SK-N-SH (cell line): ENCODE data around the gene PRR19. TPM values are rescaled to one million over a fixed set of nuclear protein-coding genes. Genes with fewer than 3 reads are reported as not detected.

Source experiments
- CTCF ChIA-PET: fragments of 300-600, 350-600 bp; formaldehyde crosslinking; extraction: SDS; loops from one replicate; lab custom pipeline; 2021; lab: Yijun Ruan, JAX
- POLR2A ChIA-PET: fragments of 350-600 bp; sonication (Branson Sonifier 250); formaldehyde crosslinking; extraction: SDS; loops from one replicate; lab custom pipeline; 2020; ENCODE audit warnings: antibody characterized with exemption, inconsistent platforms; lab: Yijun Ruan, JAX
- DNase-seq: peaks from one replicate; pipeline ENCODE4 v3.0.0; 2012
- H2AFZ ChIP-seq: fragments of 200-600 bp; sonication (generic); 2 replicates; pipeline ENCODE4 v1.8.1; 2016; ENCODE audit warnings: antibody characterized with exemption, mild to moderate bottlenecking, low read depth
- H3F3A ChIP-seq: fragments of 200-600 bp; sonication (generic); replicated peaks from 2 replicates; pipeline ENCODE3; 2016; ENCODE audit warnings: antibody characterized with exemption, mild to moderate bottlenecking; ENCODE audit not compliant: insufficient read depth
- H3K27ac ChIP-seq, 2 experiments: fragments of 200-500 bp in 1 of 2; fragments of 200-600 bp in 1 of 2; sonication (Bioruptor generic) in 1 of 2; sonication (generic), shearing (Covaris generic) in 1 of 2; 2 replicates each; pipeline versions ENCODE4 v1.5.1 to v1.6.1; 2014 to 2016; ENCODE audit warnings: low read depth in 2 of 2, inconsistent platforms in 1 of 2, low read length in 1 of 2, mild to moderate bottlenecking in 1 of 2, mixed read lengths in 1 of 2
- H3K27me3 ChIP-seq: fragments of 200-600 bp; sonication (generic), shearing (Covaris generic); 2 replicates; pipeline ENCODE4 v1.6.1; 2016; ENCODE audit warnings: mixed run types; ENCODE audit not compliant: insufficient read depth
- H3K36me3 ChIP-seq, 2 experiments: fragments of 200-500 bp in 1 of 2; fragments of 200-600 bp in 1 of 2; sonication (Bioruptor generic) in 1 of 2; sonication (generic) in 1 of 2; replicated peaks in 1 of 2; 2 replicates each; pipeline versions ENCODE3 to v1.5.1; 2014 to 2016; ENCODE audit warnings: low read length in 1 of 2, mild to moderate bottlenecking in 1 of 2; ENCODE audit not compliant: insufficient read depth in 2 of 2, control insufficient read depth in 1 of 2
- H3K4me1 ChIP-seq, 2 experiments: fragments of 200-500 bp in 1 of 2; fragments of 200-600 bp in 1 of 2; sonication (Bioruptor generic) in 1 of 2; sonication (generic), shearing (Covaris generic) in 1 of 2; 2 replicates each; pipeline versions ENCODE4 v1.5.1 to v1.6.1; 2014 to 2016; ENCODE audit warnings: low read depth in 1 of 2, low read length in 1 of 2, mixed run types in 1 of 2; ENCODE audit not compliant: insufficient read depth in 2 of 2, control insufficient read depth in 1 of 2
- H3K4me2 ChIP-seq: fragments of 200-600 bp; sonication (generic), shearing (Covaris generic); 2 replicates; pipeline ENCODE4 v1.6.1; 2017; ENCODE audit warnings: mixed run types
- H3K4me3 ChIP-seq, 2 experiments: fragments of 200-500 bp in 1 of 2; fragments of 200-600 bp in 1 of 2; sonication (Bioruptor generic) in 1 of 2; sonication (generic), shearing (Covaris generic) in 1 of 2; 2 replicates each; pipeline versions ENCODE4 v1.5.1 to v1.8.1; 2014 to 2016; ENCODE audit warnings: low read depth in 2 of 2, inconsistent platforms in 1 of 2, low read length in 1 of 2, mild to moderate bottlenecking in 1 of 2, mixed read lengths in 1 of 2, moderate library complexity in 1 of 2
- H3K79me2 ChIP-seq: fragments of 200-600 bp; sonication (generic); 2 replicates; pipeline ENCODE4 v1.8.1; 2017; ENCODE audit warnings: mild to moderate bottlenecking; ENCODE audit not compliant: insufficient read depth
- H3K9ac ChIP-seq: fragments of 200-600 bp; sonication (generic); 2 replicates; pipeline ENCODE4 v1.6.1; 2017; ENCODE audit warnings: mixed run types
- H3K9me2 ChIP-seq: fragments of 200-600 bp; sonication (generic); 2 replicates; pipeline ENCODE4 v1.6.1; 2017; ENCODE audit warnings: mixed run types
- H3K9me3 ChIP-seq: fragments of 200-600 bp; sonication (generic); 2 replicates; pipeline ENCODE4 v1.6.1; 2017; ENCODE audit warnings: mixed run types, mild to moderate bottlenecking, moderate library complexity
- H4K20me1 ChIP-seq: fragments of 200-600 bp; sonication (generic); 2 replicates; pipeline ENCODE4 v1.6.1; 2017; ENCODE audit warnings: mild to moderate bottlenecking, mixed run types; ENCODE audit not compliant: insufficient read depth
- ELF1 ChIP-seq: IDR thresholded peaks from 2 replicates; pipeline ENCODE4 v1.4.0; 2012
- EP300 ChIP-seq, 2 experiments: IDR thresholded peaks; 2 replicates each; pipeline versions ENCODE4 v1.4.0 to v1.6.1; 2012; ENCODE audit warnings: borderline replicate concordance in 1 of 2, low read depth in 1 of 2, low read length in 1 of 2
- FOSL2 ChIP-seq: IDR thresholded peaks from 2 replicates; pipeline ENCODE4 v1.4.0; 2012; ENCODE audit warnings: low read depth, mild to moderate bottlenecking, moderate library complexity, borderline replicate concordance
- FOXJ3 ChIP-seq: sonication (generic); formaldehyde crosslinking; IDR thresholded peaks from 2 replicates; pipeline ENCODE4 v1.5.1; 2020; ENCODE audit warnings: mild to moderate bottlenecking, missing genetic modification reagents
- FOXM1 ChIP-seq: IDR thresholded peaks from 2 replicates; pipeline ENCODE4 v1.4.0; 2012; ENCODE audit warnings: low read depth, mild to moderate bottlenecking
- GATA2 ChIP-seq: sonication (generic); formaldehyde crosslinking; IDR thresholded peaks from 2 replicates; pipeline ENCODE4 v1.5.0; 2020; ENCODE audit warnings: mild to moderate bottlenecking, missing genetic modification reagents
- MEF2A ChIP-seq: IDR thresholded peaks from 2 replicates; pipeline ENCODE4 v1.4.0; 2012; ENCODE audit warnings: low read depth, borderline replicate concordance
- MXI1 ChIP-seq: IDR thresholded peaks from 2 replicates; pipeline ENCODE4 v1.6.1; 2012; ENCODE audit warnings: mild to moderate bottlenecking, low read depth, low read length, improper control_type of control experiment
- NFIC ChIP-seq: IDR thresholded peaks from 2 replicates; pipeline ENCODE4 v1.4.0; 2012; ENCODE audit warnings: borderline replicate concordance
- NRF1 ChIP-seq: IDR thresholded peaks from 2 replicates; pipeline ENCODE4 v1.6.1; 2012; ENCODE audit warnings: low read depth, mild to moderate bottlenecking, low read length
- RCOR1 ChIP-seq: fragments of 150-350 bp; IDR thresholded peaks from 2 replicates; pipeline ENCODE4 v1.6.1; 2017; ENCODE audit warnings: antibody characterized with exemption, low read length
- RXRA ChIP-seq: IDR thresholded peaks from 2 replicates; pipeline ENCODE4 v1.4.0; 2012; ENCODE audit warnings: low read depth, mild to moderate bottlenecking, borderline replicate concordance
- SIN3A ChIP-seq: IDR thresholded peaks from 2 replicates; pipeline ENCODE4 v1.6.1; 2012; ENCODE audit warnings: low read depth, mild to moderate bottlenecking, low read length, moderate library complexity, borderline replicate concordance
- TCF12 ChIP-seq: IDR thresholded peaks from 2 replicates; pipeline ENCODE4 v1.4.0; 2012
- USF1 ChIP-seq: IDR thresholded peaks from 2 replicates; pipeline ENCODE4 v1.4.0; 2012; ENCODE audit warnings: low read depth, borderline replicate concordance
- WGBS: methylation state at CpG from one replicate; pipeline ENCODE4 v1.1.6; 2017; ENCODE audit warnings: low lambda C conversion rate; 5-methylcytosine and 5-hydroxymethylcytosine counted together
- polyA plus RNA-seq, 3 experiments: library from polyadenylated mRNA; depleted of rRNA; stranded (reverse); fragments of >200 nt; gene quantifications; 2 replicates each; pipeline ENCODE4 v1.2.3, GENCODE V29; 2012
- TF ChIP-seq, protein P1 (sequence below): fragments of 150-350 bp; IDR thresholded peaks from 2 replicates; pipeline ENCODE4 v1.6.1; 2017; ENCODE audit warnings: antibody characterized with exemption, low read length, low read depth, borderline replicate concordance
- TF ChIP-seq, protein P2 (sequence below): fragments of 150-350 bp; IDR thresholded peaks from 2 replicates; pipeline ENCODE4 v1.6.1; 2016; ENCODE audit warnings: mild to moderate bottlenecking, low read depth, low read length
- TF ChIP-seq, protein P3 (sequence below): IDR thresholded peaks from 2 replicates; pipeline ENCODE4 v1.4.0; 2012; ENCODE audit warnings: low read depth, borderline replicate concordance
- TF ChIP-seq, protein P4 (sequence below): fragments of 200-600 bp; sonication (generic); IDR thresholded peaks from 2 replicates; pipeline ENCODE4 v1.6.1; 2017; ENCODE audit warnings: antibody characterized with exemption, mild to moderate bottlenecking, moderate library complexity

The PRR19 gene
- polyA plus RNA-seq, 1 of the 3 experiments (the other 2 are of a cell fraction): 1.3 TPM

DNA sequence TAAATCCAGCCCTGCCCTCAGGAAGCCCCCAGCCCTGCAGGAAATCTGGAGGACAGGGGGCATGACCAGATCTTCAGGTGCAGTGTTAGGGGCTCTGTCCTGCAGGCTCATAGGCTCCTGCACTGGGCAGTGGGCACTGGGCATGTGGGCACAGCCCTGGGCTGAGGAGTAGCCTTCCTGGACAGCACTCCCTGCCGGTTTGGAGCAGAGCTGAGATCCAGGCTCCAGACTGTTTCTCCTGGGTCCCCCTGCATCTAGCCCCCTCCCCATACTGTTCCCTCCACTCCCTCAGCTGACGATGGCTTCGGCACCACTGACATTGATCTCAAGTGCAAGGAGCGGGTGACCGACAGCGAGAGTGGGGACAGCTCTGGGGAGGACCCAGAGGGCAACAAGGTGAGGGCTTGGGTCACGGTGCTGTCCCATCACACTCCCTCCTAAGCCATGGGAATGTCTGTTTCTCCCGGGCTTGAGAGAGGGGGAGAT is 12.3 kb upstream of the PRR19 start:
- CTCF ChIA-PET: interaction anchor here (0.7 to 9.5 kb wide), 7 partner anchors 9 to 181 kb away, joined by 3 to 60 read pairs (median 6); partner anchors contain the start of genes PAFAH1B3 and PRR19
- DNase-seq: no peak
- POLR2A ChIA-PET: no interaction called here
- no peaks in the 10 kb centered on the region for H3F3A ChIP-seq
- H3K4me3 ChIP-seq: no peak overlapping the region
- TF ChIP-seq RCOR1 (no peak), MXI1 (no peak), SIN3A (no peak), MEF2A (no peak), USF1 (no peak)
- no peak overlapping the region for H3K4me2 ChIP-seq
- H2AFZ ChIP-seq: no peak overlapping the region
- H3K36me3 ChIP-seq: peaks cover 30 to 78% of the 10 kb centered on the region in 2 experiments
- H3K79me2 ChIP-seq: peaks cover 34% of the 10 kb centered on the region
- no peaks in the 10 kb centered on the region for H3K9me2 ChIP-seq
- WGBS: 96% methylated on average over 8 of the region's 8 CpGs
- H3K27me3 ChIP-seq: no peaks in the 10 kb centered on the region
- H3K27ac ChIP-seq: no peak overlapping the region
- peaks cover 12 to 24% of the 10 kb centered on the region in 2 experiments; a peak in 3 of 4 replicates for H3K4me1 ChIP-seq
- peaks cover 24% of the 10 kb centered on the region for H4K20me1 ChIP-seq
- no peak overlapping the region for H3K9ac ChIP-seq
- no peaks in the 10 kb centered on the region for H3K9me3 ChIP-seq

DNA sequence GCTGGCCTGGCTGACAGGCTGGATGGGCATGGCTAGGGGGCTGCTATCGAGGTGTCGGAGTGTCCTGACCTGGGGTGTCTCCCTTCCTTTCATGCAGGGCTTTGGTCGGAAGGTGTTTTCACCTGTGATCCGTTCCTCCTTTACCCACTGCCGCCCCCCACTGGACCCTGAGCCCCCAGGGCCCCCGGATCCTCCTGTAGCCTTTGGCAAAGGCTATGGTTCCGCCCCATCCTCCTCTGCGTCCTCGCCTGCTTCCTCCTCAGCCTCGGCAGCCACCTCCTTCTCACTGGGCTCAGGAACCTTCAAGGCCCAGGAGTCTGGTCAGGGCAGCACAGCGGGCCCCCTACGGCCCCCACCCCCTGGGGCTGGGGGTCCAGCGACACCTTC is 11.8 kb upstream of the PRR19 start:
- TF ChIP-seq ELF1: no peak
- TF ChIP-seq FOXJ3: no peak
- no peak for TF ChIP-seq EP300 (IDR thresholded peaks at IDR 0.05; ENCODE audit: borderline replicate concordance in 1 of 2, low read depth in 1 of 2, low read length in 1 of 2)
- no peak for TF ChIP-seq FOSL2
- TF ChIP-seq, protein P1, sequence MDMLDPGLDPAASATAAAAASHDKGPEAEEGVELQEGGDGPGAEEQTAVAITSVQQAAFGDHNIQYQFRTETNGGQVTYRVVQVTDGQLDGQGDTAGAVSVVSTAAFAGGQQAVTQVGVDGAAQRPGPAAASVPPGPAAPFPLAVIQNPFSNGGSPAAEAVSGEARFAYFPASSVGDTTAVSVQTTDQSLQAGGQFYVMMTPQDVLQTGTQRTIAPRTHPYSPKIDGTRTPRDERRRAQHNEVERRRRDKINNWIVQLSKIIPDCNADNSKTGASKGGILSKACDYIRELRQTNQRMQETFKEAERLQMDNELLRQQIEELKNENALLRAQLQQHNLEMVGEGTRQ: no peak
- TF ChIP-seq FOXM1: no peak
- TF ChIP-seq, protein P2, sequence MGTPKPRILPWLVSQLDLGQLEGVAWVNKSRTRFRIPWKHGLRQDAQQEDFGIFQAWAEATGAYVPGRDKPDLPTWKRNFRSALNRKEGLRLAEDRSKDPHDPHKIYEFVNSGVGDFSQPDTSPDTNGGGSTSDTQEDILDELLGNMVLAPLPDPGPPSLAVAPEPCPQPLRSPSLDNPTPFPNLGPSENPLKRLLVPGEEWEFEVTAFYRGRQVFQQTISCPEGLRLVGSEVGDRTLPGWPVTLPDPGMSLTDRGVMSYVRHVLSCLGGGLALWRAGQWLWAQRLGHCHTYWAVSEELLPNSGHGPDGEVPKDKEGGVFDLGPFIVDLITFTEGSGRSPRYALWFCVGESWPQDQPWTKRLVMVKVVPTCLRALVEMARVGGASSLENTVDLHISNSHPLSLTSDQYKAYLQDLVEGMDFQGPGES: no peak
- TF ChIP-seq TCF12: no peak
- TF ChIP-seq GATA2 (CRISPR knock-in tag): no peak
- TF ChIP-seq NRF1: no peak
- no peak for TF ChIP-seq NFIC
- TF ChIP-seq, protein P3, sequence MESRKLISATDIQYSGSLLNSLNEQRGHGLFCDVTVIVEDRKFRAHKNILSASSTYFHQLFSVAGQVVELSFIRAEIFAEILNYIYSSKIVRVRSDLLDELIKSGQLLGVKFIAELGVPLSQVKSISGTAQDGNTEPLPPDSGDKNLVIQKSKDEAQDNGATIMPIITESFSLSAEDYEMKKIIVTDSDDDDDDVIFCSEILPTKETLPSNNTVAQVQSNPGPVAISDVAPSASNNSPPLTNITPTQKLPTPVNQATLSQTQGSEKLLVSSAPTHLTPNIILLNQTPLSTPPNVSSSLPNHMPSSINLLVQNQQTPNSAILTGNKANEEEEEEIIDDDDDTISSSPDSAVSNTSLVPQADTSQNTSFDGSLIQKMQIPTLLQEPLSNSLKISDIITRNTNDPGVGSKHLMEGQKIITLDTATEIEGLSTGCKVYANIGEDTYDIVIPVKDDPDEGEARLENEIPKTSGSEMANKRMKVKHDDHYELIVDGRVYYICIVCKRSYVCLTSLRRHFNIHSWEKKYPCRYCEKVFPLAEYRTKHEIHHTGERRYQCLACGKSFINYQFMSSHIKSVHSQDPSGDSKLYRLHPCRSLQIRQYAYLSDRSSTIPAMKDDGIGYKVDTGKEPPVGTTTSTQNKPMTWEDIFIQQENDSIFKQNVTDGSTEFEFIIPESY: no peak
- TF ChIP-seq, protein P4, sequence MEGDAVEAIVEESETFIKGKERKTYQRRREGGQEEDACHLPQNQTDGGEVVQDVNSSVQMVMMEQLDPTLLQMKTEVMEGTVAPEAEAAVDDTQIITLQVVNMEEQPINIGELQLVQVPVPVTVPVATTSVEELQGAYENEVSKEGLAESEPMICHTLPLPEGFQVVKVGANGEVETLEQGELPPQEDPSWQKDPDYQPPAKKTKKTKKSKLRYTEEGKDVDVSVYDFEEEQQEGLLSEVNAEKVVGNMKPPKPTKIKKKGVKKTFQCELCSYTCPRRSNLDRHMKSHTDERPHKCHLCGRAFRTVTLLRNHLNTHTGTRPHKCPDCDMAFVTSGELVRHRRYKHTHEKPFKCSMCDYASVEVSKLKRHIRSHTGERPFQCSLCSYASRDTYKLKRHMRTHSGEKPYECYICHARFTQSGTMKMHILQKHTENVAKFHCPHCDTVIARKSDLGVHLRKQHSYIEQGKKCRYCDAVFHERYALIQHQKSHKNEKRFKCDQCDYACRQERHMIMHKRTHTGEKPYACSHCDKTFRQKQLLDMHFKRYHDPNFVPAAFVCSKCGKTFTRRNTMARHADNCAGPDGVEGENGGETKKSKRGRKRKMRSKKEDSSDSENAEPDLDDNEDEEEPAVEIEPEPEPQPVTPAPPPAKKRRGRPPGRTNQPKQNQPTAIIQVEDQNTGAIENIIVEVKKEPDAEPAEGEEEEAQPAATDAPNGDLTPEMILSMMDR: no peak
- TF ChIP-seq MEF2A: no peak
- no peak for TF ChIP-seq RCOR1
- no peak for TF ChIP-seq RXRA
- CTCF ChIA-PET: interaction anchor here (0.7 to 9.5 kb wide), 5 partner anchors 9 to 182 kb away, joined by 4 to 60 read pairs (median 6); no protein-coding TSS in a partner anchor

More for the DNA sequence above, 11.8 kb upstream of the PRR19 start:
- no peak for DNase-seq
- Histone ChIP-seq H3K4me3 (no peak overlapping the region), H3K36me3 (peaks cover 30 to 81% of the 10 kb centered on the region in 2 experiments), H3K9ac (no peak overlapping the region), H2AFZ (no peak overlapping the region), H3F3A (peaks cover under 1% of the 10 kb centered on the region), H3K4me1 (peaks cover 12 to 19% of the 10 kb centered on the region in 2 experiments; a peak in 3 of 4 replicates), H3K27me3 (no peaks in the 10 kb centered on the region), H3K4me2 (no peak overlapping the region), H3K9me3 (no peaks in the 10 kb centered on the region), H4K20me1 (peaks cover 19% of the 10 kb centered on the region), H3K79me2 (peaks cover 29% of the 10 kb centered on the region), H3K9me2 (no peaks in the 10 kb centered on the region), H3K27ac (no peak overlapping the region; a peak in 1 of 4 replicates)
- 87% methylated on average over 10 of the region's 13 CpGs for WGBS
- POLR2A ChIA-PET: no interaction called here
